UCSD-AML1 (cell line): ENCODE data around the gene LIMK2.
A peak's percentile ranks its signal among the peaks of the same experiment; 100 is the strongest.
"Not testable (repeated sequence)": the region's sequence is repeated elsewhere in the genome, so short reads cannot be mapped to it uniquely, and the experiment has no call there.

ENCODE experiments used
- DNase-seq: peaks from one replicate; lab custom pipeline; 2025; ENCODE audit not compliant: unreplicated experiment; lab: John Stamatoyannopoulos, UW

LIMK2 gene

DNA sequence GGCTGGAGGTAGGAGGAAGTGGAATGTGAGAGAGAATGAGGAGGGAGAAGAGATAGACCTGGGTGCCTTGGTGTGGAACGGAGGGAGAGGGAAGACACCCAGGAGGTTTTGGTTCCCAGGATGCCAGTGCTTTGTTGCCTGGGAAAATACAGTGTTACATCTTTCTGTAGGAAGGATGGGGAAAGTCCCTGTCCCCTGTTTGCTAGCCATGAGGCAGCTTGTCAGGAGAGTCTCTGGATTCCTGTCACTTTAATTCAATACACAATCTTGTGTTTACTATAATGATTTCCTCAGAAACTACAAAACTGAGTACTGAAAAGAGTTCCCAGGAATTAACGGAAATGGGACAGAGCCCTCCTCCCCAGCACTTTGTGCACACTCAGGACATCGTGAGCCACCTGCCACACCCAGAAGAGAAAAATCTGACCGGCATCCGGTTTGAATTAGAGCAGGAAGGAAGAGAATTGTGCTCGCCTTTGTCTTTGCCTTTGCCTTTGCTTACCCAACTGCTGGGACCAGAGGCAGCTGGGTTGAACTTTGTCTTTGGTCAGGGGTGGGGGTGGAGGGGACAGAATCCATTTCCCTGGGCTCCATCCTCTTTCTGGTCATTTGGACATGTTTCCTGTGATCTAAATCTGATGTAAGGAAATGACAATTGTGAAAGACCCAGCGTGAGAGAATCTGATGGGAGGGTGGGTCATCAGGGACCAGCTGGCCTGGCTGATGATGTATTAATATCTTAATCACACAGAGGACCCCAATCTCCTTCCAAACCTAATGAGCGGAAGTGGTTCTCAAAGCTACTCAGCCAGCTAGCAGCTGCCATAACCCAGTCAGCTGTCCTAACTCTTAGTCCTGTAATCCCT lies 1.3 kb upstream of the LIMK2 start:
- no peak for DNase-seq

DNA sequence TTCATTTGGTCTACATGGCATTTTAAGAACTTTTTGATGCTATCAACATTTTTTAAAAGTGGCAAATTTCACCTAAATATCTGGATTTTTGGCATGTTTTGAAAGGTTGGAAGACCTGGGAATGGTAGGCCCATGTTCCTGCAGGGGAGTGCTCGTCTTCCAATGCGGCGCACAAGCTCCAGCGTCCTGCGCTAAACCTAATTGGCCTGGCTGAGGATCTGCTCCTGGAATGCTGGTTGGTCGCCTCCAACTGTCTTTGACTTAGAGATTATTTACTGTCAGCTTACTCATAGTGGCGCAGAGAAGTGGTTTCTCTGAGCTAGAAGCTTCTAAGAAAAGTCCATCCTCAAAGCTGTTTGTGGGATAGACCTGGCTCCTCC lies 626 bp upstream of the LIMK2 start:
- no peak for DNase-seq

DNA sequence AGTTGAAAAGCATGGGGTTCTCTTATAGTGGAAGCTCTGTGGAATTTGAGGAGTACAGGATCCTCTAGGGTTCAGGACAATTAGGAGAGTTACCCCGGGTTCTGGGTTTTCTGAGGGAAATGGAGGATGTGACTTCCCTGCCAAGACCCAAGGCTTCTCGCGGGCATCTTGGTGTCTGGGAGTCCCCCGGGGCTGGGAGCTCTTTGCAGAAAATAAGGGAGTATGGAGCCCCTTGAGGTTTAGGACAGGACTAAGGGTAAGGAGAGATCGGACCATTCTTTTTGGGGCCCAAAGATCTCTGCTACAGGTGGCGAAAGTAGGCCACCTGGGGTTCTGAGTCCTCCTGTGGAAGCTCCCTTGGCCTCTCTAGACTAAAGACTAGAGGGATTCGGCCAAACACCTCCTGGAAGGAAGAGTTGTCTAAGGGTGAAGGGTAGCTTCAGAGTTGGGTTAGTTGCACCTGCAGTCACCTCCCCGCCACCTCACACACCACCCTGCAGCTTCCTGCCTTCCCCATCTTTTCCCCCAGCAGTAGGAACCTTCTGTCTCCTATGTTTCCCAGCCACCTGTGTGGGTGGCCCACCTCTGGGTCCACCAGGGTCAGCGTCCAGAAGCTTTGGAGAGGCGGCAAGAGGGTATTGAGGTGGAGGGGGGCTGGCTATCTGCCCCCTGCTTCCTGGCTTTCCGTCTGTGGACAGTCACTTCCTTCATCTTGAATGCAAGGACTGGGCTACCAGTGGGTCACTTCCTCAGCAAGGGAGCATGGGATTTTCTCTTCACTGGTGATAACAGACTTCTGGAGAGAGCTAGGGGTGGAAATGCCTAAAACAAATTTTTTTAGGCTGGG lies 908 bp downstream of the LIMK2 start:
- peak; percentile 42 for DNase-seq

- DNase-seq = no peak
Observed at GRCh38 chr22:31215018-31215535, 3.0 kb downstream of the LIMK2 start.

DNA sequence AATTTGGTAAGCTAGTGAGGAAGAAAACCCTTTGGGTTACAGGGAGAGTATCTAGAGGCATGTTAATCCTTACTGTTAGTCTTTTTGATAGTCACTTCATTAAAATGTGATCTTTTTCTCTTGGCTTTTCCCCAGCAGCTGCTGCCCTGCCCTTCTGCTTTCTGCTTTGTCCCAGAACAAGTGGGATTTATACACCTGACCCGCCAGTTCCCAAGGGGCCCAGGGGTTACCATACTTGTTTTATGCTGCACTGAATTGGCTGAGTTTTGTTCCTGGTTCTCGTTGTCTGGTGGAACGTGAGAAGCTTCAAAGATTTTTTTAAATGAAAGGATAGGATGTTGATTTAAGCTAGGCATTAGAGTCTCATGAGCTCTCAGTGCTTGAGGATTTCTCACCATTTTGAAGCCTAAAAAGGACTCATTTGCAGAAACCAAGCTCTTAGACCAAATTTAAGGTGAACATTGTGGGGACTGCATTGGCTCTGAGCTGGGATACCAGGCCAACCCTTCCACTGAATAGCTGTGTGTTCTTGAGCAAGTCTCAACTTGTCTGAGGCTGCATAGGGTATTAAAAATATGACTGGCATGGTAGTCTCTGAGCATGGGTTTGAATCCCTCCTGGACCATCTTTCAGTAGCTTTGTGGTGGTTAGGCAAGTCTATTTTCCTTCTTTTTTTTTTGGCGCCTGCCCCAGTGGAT lies 6.6 kb downstream of the LIMK2 start:
- no peak for DNase-seq

- DNase-seq = no peak
Observed at GRCh38 chr22:31221084-31221483, 9.0 kb downstream of the LIMK2 start.

GRCh38 chr22:31222736-31223135 lies 10.6 kb downstream of the LIMK2 start:
- no peak for DNase-seq

- no peak for DNase-seq
Observed at GRCh38 chr22:31223786-31224191, 11.7 kb downstream of the LIMK2 start.

DNA sequence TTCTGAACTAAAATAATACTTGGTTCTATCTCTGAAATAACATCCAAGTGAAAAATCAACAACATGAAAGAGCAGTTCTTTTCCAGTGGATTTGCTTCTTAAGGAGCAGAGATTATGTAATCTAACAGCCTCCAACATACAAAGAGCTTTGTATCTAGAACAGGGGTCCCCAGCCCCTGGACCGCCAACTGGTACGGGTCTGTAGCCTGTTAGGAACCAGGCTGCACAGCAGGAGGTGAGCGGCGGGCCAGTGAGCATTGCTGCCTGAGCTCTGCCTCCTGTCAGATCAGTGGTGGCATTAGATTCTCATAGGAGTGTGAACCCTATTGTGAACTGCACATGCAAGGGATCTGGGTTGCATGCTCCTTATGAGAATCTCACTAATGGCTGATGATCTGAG lies 12.6 kb downstream of the LIMK2 start:
- not testable (repeated sequence) for DNase-seq

DNA sequence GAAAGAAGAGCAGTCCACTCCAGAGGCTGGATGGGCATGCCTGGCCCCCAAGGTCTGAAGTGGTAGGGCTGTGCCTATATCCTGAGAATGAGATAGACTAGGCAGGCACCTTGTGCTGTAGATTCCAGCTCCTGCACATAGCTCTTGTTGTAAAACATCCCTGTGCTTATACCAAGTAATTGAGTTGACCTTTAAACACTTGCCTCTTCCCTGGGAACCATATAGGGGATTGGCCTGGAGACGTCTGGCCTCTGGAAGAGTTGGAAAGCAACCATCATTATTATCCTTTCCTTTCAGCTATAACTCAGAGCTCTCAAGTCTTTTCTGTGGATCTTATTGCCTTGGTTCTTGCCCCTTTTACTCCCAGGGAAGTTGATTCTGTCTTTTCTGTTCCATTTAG lies 15.1 kb downstream of the LIMK2 start:
- DNase-seq = no peak

DNA sequence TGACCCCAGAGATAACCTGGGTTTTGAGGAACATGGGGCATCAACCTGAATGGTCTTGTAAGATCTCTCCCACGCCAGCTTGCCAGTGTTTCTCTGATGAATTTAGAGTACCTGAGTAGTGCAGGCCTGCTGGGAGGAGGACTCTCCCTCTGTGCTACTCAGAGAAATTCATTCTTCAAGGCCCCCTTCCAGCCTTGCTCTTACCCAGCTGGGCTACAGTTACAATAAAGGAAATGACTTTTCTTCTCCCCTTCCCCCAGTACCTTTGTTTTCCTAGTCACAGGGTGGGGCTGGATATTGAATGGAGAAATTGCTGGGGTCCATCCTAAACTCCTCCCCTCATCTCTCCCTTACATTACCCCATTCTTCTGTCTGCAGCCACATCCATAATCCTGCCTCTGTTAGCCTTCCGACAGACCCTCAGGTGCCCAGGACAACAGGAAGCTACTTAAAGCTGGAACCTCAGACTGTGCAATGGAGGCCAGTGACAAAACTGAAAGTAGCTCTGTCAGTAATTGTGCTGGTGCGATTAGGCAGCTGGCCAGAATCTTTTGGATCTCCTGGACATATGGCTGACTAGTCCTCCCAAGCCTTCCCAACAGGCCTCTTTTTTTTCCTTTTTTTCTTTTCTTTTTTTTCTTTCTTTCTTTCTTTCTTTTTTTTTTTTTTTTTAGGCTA lies 17.4 kb downstream of the LIMK2 start:
- DNase-seq = no peak

DNA sequence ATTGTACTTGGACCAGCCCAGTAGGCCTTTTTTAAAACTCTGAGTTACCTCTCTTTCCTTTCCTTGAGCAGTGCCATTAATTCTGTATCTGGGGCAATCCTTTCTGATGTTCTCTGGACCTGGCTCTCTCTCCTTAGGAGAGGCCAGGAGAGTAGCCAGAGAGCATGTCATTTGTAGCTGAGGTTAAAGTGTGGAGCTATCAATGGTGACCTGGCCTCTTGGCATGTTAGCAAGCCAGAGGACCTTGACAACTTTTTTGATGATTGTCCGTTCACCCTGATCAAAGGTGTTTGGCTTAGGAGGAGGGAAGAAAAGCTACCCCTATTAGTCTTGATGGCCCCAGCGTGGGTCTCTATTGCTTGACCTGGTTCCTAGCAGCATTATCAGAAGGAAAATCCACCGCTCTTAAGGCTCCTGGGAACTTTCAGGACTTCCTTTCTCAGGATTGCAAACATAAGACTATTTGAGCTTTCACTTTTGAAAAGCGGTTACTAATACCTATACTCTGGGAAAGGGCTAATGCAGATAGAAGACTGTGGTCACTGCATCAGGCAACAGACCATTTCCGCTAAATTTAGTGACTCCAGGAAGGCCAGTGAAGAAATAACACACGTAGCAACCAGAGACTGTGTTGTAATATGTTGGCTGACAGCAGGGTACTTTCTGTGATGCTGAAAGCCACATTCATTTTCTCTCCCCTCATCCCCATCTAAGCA lies 18.2 kb downstream of the LIMK2 start:
- DNase-seq = no peak

DNA sequence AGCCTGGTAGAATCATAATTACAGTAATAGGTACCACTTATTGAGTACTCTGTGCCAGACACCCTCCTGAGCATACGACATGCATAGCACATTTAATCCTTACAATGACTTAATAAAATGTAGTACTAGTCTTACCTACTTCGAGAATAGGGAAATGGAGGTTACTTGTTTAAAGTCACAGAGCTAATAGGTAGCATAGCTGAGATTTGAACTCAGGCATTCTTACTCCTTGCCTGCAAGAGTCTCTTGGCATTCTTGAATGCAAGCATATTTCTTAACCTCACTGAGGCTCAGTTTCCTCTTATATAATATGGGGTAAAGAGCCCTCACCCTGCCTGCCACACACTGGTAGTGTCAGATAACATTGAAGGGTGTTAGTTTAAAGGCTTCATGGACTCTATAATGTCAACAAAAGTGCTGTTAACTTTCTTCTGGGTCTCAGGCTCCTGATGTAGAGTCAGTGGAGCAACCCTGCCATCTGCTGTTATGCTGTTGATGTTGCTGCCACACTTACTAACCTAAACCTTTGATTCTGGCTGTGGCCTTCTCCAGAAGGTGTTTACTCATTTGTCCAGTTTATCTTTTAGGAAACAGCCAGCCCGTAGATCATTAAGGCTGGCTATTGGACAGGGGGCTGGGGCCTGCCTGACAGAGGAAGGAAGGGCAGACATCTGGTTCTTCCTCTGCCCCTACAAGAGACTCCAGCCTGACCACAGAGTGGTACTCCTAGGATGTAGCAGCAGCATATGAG lies 18.9 kb downstream of the LIMK2 start:
- peak; percentile 70 for DNase-seq

GRCh38 chr22:31233001-31233400 lies 20.9 kb downstream of the LIMK2 start:
- no peak for DNase-seq

DNA sequence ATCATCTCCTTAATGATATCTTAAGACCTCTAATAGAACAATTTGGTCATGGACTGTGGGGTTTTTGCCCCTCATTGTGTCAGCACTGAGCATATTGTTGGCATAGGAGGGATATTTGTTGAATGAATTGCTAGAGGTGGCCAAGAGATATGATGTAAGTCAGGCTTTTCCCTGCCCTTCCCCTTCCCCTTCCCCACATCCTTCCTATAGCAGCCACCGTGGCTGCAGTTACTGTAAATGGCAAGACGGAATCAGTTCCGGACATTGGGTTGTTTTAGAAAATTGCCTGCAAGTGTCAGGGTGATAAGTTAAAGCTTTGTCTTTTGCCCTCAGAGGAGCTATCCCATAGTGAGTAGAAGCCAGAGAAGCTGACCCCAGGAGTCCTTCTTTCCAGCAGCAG lies 23.0 kb downstream of the LIMK2 start:
- DNase-seq = peak; percentile 67

DNA sequence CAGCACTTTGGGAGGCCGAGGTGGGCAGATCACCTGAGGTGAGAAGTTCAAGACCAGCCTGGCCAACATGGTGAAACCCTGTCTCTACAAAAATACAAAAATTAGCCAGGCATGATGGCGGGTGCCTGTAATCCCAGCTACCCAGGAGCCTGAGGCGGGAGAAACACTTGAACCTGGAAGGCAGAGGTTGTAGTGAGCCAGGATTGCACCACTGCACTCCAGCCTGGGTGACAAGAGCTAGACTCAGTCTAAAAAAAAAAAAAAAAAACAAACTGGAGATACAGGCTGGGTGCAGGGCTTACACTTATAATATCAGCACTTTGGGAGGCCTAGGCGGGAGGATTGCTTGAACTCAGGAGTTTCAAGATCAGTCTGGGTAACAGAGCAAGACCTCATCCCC lies 23.9 kb downstream of the LIMK2 start:
- not testable (repeated sequence) for DNase-seq

- DNase-seq = no peak
Observed at GRCh38 chr22:31238057-31238456, 26.0 kb downstream of the LIMK2 start.

- DNase-seq = no peak
Observed at GRCh38 chr22:31239771-31240370, 27.8 kb downstream of the LIMK2 start.

- DNase-seq = no peak
Observed at GRCh38 chr22:31241200-31241599, 29.1 kb downstream of the LIMK2 start.
